HepG2 (cell line): ENCODE measurements around the gene FOXR1. TPM values are rescaled to one million over a fixed set of nuclear protein-coding genes. Genes with fewer than 3 reads are reported as not detected.
A peak's percentile ranks its signal among the peaks of the same experiment; 100 is the strongest.

Experiments
- ATRX ChIP-seq: sonication (generic); formaldehyde crosslinking; IDR thresholded peaks from 2 replicates; pipeline ENCODE4 v1.4.0; 2020; ENCODE audit warnings: missing genetic modification reagents, borderline replicate concordance
- CHD4 ChIP-seq: fragments of 200-600 bp; sonication (generic); IDR thresholded peaks from 2 replicates; pipeline ENCODE4 v1.7.0; 2017; ENCODE audit warnings: mild to moderate bottlenecking, low read length, borderline replicate concordance
- GLI4 ChIP-seq: sonication (generic); formaldehyde crosslinking; IDR thresholded peaks from 2 replicates; pipeline ENCODE4 v1.5.1; 2020; ENCODE audit warnings: missing genetic modification reagents, mild to moderate bottlenecking, moderate library complexity, borderline replicate concordance
- GTF2F1 ChIP-seq: fragments of 150-350 bp; IDR thresholded peaks from 2 replicates; pipeline ENCODE4 v1.6.1; 2014; ENCODE audit warnings: low read length
- KLF13 ChIP-seq: sonication (generic); formaldehyde crosslinking; IDR thresholded peaks from 2 replicates; pipeline ENCODE4 v1.4.0; 2020; ENCODE audit warnings: mild to moderate bottlenecking, missing genetic modification reagents
- LCORL ChIP-seq, 2 experiments: fragments of 450-650 bp in 1 of 2; sonication (generic) in 1 of 2; formaldehyde crosslinking in 1 of 2; IDR thresholded peaks; 2 replicates each; pipeline versions ENCODE4 v1.5.0 to v1.6.1; 2017 to 2020; ENCODE audit warnings: antibody characterized with exemption in 1 of 2, missing genetic modification reagents in 1 of 2
- SAP130 ChIP-seq: IDR thresholded peaks from 2 replicates; pipeline ENCODE4 v1.6.1; 2016; ENCODE audit warnings: low read depth
- SRSF9 ChIP-seq: fragments of 200-400 bp; formaldehyde crosslinking; IDR thresholded peaks from 2 replicates; pipeline ENCODE4 v1.6.1; 2018; ENCODE audit warnings: borderline replicate concordance, mild to moderate bottlenecking, low read depth, low read length; ENCODE audit not compliant: insufficient read depth, poor library complexity, severe bottlenecking
- ZBTB25 ChIP-seq: IDR thresholded peaks from 2 replicates; pipeline ENCODE4 v1.6.1; 2018; ENCODE audit warnings: missing genetic modification reagents
- ZFYVE20 ChIP-seq: sonication (generic); formaldehyde crosslinking; IDR thresholded peaks from 2 replicates; pipeline ENCODE4 v1.8.0; 2023; ENCODE audit warnings: low read depth, mild to moderate bottlenecking, moderate library complexity, missing genetic modification reagents, borderline replicate concordance
- ZHX2 ChIP-seq, 2 experiments: sonication (generic) in 1 of 2; formaldehyde crosslinking in 1 of 2; IDR thresholded peaks; 2 replicates each; pipeline versions ENCODE4 v1.6.1 to v1.9.0; 2014 to 2022; ENCODE audit warnings: antibody characterized with exemption in 1 of 2, borderline replicate concordance in 1 of 2, inconsistent platforms in 1 of 2, low read depth in 1 of 2, missing genetic modification reagents in 1 of 2
- ZKSCAN5 ChIP-seq: sonication (generic); formaldehyde crosslinking; IDR thresholded peaks from 2 replicates; pipeline ENCODE4 v1.5.1; 2020; ENCODE audit warnings: mild to moderate bottlenecking, missing genetic modification reagents
- ZNF589 ChIP-seq: sonication (generic); formaldehyde crosslinking; conservative IDR thresholded peaks from 2 replicates; pipeline ENCODE4 v1.8.0; 2022; ENCODE audit warnings: mild to moderate bottlenecking, moderate library complexity, missing genetic modification reagents
- ZSCAN20 ChIP-seq: sonication (generic); formaldehyde crosslinking; IDR thresholded peaks from 2 replicates; pipeline ENCODE4 v1.4.0; 2020; ENCODE audit warnings: missing genetic modification reagents, mild to moderate bottlenecking, borderline replicate concordance
- polyA plus RNA-seq, 8 experiments: library from polyadenylated mRNA; depleted of rRNA in 3 of 8; stranded (reverse) in 7 of 8; unstranded in 1 of 8; fragments of >200 nt; fragmentation: Illumina TruSeq in 4 of 8; extraction: Trizol in 4 of 8; gene quantifications; 2 replicates each; pipeline versions ENCODE4 v1.2.1 to v1.2.3, GENCODE V29; 2011 to 2016; ENCODE audit warnings: low read depth in 4 of 8, missing spikeins in 1 of 8, mixed read lengths in 1 of 8; ENCODE audit not compliant: insufficient read depth in 1 of 8
- total RNA-seq, 5 experiments: library from RNA; depleted of rRNA; stranded (reverse); fragments of >200 nt; fragmentation: Illumina TruSeq; extraction: Trizol; gene quantifications; 2 replicates each; pipeline ENCODE4 v1.2.3, GENCODE V29; 2016; ENCODE audit warnings: low read depth in 1 of 5
- TF ChIP-seq, protein P1 (sequence below): sonication (generic); formaldehyde crosslinking; IDR thresholded peaks from 2 replicates; pipeline ENCODE4 v1.8.0; 2022; ENCODE audit warnings: low read depth, missing genetic modification reagents
- TF ChIP-seq, protein P2 (sequence below): sonication (generic); formaldehyde crosslinking; IDR thresholded peaks from 2 replicates; pipeline ENCODE4 v1.4.0; 2020; ENCODE audit warnings: low read depth, mild to moderate bottlenecking, missing genetic modification reagents
- TF ChIP-seq, protein P3 (sequence below): IDR thresholded peaks from 2 replicates; pipeline ENCODE4 v1.6.1; 2016; ENCODE audit warnings: mild to moderate bottlenecking, missing biosample characterization, missing genetic modification reagents

Gene FOXR1
- total and polyA plus RNA-seq, 2 of the 13 experiments (the other 11 are each of a cell fraction or from before 2014, with no cell fraction given), result not detected

- TF ChIP-seq, protein P1, sequence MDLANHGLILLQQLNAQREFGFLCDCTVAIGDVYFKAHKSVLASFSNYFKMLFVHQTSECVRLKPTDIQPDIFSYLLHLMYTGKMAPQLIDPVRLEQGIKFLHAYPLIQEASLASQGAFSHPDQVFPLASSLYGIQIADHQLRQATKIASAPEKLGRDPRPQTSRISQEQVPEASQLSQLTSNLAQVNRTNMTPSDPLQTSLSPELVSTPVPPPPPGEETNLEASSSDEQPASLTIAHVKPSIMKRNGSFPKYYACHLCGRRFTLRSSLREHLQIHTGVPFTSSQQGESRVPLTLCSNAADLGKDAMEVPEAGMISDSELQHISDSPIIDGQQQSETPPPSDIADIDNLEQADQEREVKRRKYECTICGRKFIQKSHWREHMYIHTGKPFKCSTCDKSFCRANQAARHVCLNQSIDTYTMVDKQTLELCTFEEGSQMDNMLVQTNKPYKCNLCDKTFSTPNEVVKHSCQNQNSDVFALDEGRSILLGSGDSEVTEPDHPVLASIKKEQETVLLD (CRISPR knock-in tag), result no peak
- no peak for TF ChIP-seq ATRX (CRISPR knock-in tag)
- TF ChIP-seq ZNF589 (CRISPR knock-in tag), result no peak
- TF ChIP-seq GTF2F1, result no peak
- TF ChIP-seq ZHX2 (IDR thresholded peaks at IDR 0.05; ENCODE audit: low read depth), result 0 out of 2 replicates have a peak, but pooled peaks have one; percentile 32
- TF ChIP-seq ZHX2 (CRISPR knock-in tag; IDR thresholded peaks at IDR 0.05; ENCODE audit: borderline replicate concordance), result no peak
- no peak for TF ChIP-seq LCORL (IDR thresholded peaks at IDR 0.05)
- TF ChIP-seq LCORL (CRISPR knock-in tag; IDR thresholded peaks at IDR 0.05), result peak; percentile 50; the same call in 1 of the 2 replicates
- TF ChIP-seq ZSCAN20, result peak; percentile 45
- TF ChIP-seq ZKSCAN5 (CRISPR knock-in tag), result no peak
- TF ChIP-seq SAP130 (CRISPR knock-in tag), result peak; percentile 87
- TF ChIP-seq GLI4 (CRISPR knock-in tag), result peak; percentile 95; the same call in 1 of the 2 replicates
- 0 out of 2 replicates have a peak, but pooled peaks have one; percentile 9 for TF ChIP-seq KLF13 (CRISPR knock-in tag)
- TF ChIP-seq SRSF9, result no peak
- TF ChIP-seq, protein P2, sequence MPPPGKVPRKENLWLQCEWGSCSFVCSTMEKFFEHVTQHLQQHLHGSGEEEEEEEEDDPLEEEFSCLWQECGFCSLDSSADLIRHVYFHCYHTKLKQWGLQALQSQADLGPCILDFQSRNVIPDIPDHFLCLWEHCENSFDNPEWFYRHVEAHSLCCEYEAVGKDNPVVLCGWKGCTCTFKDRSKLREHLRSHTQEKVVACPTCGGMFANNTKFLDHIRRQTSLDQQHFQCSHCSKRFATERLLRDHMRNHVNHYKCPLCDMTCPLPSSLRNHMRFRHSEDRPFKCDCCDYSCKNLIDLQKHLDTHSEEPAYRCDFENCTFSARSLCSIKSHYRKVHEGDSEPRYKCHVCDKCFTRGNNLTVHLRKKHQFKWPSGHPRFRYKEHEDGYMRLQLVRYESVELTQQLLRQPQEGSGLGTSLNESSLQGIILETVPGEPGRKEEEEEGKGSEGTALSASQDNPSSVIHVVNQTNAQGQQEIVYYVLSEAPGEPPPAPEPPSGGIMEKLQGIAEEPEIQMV (CRISPR knock-in tag), result peak; percentile 73; the same call in 1 of the 2 replicates
- TF ChIP-seq CHD4, result no peak
- peak; percentile 91 for TF ChIP-seq ZBTB25 (CRISPR knock-in tag)
- TF ChIP-seq ZFYVE20, result no peak
- TF ChIP-seq, protein P3, sequence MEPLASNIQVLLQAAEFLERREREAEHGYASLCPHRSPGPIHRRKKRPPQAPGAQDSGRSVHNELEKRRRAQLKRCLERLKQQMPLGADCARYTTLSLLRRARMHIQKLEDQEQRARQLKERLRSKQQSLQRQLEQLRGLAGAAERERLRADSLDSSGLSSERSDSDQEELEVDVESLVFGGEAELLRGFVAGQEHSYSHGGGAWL, result peak; percentile 79
Observed at GRCh38 chr11:119030329-119031047, 58.9 kb downstream of the FOXR1 start, which contains the start of gene SLC37A4 (continued).
